CD4-positive, alpha-beta T cell treated with Interferon gamma for 1 hour (primary cell): ENCODE results near the gene DGKE.

Source experiments
- DNase-seq: peaks from one replicate; pipeline ENCODE4 v3.0.0-alpha.2; 2020

DGKE gene

DNA sequence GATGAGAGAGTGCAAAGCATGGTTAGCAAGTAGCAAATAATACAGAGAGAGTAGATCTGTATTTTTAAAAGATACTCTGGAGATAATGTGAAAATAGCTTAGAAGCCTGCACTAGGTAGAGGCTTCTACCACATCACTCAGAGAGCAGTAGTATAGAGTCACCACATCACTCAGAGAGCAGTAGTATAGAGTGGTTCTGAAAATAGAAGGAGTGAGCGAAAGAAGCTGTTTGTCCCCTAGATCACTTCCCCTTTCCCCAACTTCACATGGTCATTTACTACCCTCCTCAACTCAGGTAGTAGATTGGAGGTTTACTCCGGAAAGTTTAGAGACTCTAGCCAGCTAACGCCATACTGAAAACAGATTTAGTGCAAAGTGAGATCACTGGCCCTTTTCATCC is 17.1 kb downstream of the DGKE start:
- DNase-seq = no peak

DNA sequence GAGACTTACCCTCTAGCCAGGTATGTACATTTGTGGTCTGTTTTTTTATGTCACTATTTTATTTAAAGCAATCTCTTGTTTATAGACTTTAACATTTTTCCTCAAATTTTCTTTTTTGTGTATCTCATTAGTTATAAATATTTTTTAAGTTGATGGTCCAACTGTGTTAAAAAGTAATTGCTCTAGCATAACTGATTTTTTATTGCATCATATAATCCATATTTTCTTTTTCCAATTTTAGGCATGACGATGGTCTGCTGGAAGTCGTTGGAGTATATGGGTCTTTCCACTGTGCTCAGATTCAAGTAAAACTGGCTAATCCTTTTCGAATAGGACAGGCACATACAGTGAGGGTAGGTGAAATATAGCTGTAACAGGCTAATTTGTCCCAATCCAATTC is 27.9 kb downstream of the DGKE start:
- no peak for DNase-seq

DNA sequence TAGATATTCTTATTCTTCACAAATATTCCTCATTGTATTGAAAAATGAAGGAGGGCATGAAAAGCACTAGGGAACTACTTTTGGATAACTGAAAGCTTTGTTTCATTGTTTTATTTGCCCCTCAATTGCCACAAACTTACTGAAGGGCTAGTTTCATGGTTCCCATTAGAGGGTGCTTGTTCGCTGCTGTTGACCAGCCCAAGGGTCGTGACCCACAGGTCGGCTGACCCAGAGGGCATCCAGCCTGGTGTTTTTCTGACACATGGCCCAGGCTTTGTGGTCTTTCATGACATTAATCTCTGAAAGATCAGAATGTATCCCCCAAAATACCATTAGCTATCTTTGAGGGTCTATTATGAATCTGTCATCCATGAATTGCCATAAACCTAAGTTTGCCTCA is 30.0 kb downstream of the DGKE start:
- DNase-seq = no peak

DNA sequence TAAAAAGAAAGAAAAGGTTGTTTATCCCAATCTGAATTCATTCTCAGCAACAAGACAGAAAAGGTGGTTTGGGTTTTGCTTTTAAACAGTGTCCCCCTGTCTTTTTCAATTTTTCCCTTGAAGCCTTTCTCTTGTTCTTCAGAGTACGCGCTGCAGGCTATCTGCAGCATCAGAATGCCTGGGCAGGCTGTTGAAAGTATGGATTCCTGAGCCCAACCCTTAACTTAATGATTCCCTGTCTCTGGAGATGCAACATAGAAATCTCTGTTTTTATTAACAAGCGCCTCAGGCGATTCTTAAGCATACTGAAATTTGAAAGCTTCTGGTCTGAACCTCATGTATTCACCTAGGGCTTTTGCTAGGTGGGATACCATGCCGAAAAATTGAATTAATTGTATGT is 32.1 kb downstream of the DGKE start:
- DNase-seq = no peak

DNA sequence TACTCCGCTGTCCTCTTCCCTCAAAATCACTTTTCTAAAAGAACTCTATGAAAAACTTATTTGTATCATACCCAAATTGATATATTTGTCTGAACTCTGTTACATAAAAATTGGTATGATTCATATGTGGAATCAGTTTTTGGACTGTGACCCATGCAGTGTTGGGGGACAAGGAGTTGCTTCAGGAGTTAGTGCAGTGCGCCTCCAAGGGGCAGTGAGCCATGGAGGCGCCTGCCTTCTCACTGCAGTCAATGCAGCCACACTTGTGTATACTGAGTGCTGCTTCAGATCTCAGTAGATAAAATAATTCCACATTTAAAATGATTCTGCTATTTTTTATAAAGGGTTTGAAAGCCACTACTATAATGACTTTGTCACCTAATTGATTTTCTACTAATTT is 32.5 kb downstream of the DGKE start:
- no peak for DNase-seq

DNA sequence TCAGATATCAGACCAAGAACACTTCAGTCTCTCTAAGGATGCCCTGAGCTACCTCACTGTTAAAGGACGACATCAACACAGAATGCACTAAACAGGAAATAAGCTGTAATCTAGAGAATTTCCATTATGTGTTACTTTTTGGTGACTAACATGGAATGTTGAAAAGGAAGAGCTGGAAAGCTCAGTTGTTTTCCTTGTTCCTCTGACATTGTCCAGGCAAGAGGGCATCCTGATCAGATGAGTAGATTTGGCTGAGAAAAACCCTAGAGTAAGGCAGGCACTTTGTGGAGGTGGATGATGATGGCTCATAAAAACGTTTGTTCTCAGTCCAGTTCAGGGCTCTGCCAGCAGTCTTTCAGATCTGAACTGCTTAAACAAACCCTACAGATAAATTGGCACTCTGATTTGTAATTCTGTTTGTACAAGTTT is 34.0 kb downstream of the DGKE start:
- DNase-seq = no peak

DNA sequence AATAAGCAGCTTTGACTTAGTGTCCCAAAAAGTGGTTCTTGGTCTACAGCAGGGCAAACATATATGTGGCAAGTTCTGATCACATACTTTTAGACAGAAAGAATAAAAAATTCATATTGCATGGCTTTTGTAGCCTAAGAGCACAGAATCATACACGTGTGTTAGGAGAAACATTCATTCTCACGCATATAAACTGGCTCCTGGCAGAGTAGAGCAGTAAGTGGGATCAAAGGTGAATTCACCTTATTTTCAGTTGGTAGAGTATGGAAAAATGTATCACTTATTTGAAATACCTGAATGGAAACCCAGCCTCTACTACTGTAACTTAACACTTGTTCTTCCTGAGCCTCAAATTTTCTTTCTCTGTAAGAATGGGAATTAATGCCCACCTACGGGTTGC is 34.8 kb downstream of the DGKE start:
- DNase-seq = no peak

DNA sequence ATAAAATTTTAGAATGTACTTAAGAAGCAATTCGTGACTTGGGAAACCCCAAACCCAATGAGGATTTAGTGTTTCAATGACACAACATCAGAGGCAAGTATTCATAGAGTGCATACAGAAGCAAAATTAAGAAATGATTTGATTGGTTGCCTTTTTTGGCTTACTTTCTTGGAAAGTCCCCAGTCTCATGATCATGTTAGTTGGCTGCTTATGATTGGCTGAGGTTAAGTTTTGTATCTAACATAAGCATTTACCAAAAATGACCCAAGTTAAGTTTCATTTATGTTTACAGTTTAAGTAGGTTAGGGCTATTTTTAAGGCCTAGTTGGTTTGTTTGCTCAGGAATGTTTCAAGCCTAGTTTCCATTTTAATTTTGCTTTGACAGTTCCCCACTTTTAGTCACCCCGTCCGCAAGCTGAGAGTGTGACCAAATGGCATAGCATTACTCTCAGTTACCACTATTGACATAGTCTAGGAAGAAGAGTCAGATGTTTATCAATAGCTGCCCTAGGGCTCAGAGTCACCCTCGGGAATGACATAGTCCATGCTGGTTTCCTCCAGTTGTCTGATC is 36.2 kb downstream of the DGKE start:
- DNase-seq = no peak

DNA sequence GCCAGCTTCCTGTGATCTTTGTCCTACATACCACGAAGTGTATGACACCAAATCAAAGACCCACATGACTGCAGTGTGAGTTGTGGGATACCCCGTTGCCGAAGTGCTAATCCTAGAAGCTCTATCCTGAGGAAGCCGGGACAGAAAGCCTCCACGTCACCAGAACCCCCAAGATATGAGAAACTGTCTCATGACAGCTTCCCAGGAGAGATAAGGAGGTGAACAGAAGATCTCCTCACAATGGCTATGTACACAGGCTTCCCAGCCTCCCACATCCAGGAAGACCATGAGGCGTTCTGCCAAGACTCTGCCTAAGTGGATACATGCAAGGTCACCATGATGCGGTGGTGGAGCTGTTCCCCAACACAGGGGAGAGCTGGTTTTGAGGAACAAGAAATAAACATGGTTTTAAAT is 42.8 kb downstream of the DGKE start:
- DNase-seq = no peak

DNA sequence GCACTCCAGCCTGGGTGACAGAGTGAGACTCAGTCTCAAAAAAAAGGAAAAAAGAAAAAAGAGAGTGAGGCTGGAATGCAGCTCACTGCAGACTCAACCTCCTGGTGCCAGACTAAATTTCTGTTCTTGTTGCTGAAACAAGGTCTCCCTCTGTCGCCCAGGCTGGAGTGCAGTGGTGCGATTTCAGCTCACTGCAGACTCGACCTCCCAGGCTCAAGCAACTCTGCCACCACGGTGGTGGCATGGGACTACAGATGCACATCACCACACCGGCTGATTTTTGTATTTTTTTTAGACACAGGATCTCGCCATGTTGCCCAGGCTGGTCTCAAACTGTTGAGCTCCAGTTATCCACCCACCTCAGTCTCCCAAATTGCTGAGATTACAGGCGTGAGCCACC is 45.3 kb downstream of the DGKE start:
- no peak for DNase-seq

DNA sequence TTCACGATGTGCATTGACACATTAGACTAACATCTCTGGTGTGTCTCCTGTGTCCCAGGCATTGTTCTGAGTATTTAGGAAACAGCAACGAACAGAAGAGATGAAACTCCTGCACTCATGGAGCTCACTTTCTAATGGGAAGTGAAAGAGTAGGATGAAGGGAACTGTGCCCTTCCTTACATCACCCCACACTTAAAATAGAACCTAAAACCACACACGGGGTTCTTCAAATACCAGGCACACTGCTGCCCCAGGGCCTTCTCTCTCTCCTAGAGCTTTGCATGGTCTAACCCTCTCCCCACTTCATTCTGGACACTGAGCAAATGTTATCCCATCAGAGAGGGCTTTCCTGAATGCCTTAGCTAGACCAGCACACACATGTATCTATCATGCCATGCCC is 46.2 kb downstream of the DGKE start:
- DNase-seq = no peak

DNA sequence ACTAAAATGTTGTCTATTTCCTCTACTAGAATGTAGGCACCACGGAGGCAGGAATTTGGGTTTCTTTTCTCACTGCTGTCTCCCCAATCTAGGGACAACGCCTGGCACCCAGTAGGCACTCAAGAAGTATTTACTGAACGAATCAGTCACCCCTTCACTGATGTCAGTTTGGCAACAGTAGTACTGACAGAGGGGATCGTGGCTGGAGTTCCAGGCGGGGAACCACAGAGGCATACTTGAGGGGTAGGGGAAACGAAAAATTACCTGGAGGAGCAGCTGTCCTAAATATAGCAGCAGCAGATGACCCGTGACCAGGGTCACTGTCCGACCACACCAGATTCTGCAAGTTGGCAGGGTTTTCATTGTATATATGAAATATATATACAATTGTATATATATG is 46.6 kb downstream of the DGKE start:
- no peak for DNase-seq

DNA sequence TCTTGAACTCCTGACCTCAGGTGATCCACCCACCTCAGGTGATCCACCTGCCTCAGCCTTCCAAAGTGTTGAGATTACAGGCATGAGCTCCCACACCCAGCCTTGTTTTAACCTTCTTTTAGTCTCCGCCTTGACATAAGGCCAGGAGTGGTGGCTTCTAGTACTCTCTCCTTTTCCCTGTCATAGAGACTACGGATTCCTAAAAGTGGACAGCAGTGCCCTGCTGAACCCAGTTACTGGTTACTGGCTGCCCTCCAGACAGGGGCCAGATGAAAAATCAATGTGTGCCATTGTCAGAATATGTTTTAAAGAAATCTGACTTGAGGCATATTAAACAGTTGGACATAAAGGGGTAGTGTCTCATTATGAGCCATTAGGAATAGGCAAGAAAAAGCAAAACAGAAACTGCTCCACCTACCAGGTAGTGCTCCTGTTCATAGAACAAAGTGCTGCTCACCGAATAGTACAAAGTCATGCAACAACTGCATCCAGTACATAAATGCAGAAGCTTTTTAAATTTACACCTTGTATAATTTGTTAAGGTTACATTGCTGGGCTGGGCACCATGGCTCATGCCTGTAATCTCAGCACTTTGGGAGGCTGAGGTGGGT is 47.8 kb downstream of the DGKE start:
- DNase-seq = no peak

DNA sequence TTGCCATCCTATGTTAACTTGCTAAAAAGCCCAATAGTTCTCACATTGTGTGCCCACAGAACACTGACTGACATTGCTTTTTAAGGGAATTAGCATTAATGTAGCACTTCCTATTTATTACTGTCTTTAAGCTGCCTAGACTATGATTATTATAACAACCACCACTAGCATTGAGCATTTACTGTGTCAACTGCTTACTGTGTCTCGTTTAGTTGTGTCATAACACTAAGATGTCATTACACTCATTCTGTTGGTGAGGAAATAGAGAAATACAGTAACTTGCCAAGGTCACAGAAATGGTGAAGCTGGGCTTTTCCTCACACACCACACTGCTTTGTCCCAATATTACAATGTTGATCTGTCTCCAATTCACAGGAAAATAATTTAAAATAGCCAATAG is 49.7 kb downstream of the DGKE start:
- DNase-seq = no peak

DNA sequence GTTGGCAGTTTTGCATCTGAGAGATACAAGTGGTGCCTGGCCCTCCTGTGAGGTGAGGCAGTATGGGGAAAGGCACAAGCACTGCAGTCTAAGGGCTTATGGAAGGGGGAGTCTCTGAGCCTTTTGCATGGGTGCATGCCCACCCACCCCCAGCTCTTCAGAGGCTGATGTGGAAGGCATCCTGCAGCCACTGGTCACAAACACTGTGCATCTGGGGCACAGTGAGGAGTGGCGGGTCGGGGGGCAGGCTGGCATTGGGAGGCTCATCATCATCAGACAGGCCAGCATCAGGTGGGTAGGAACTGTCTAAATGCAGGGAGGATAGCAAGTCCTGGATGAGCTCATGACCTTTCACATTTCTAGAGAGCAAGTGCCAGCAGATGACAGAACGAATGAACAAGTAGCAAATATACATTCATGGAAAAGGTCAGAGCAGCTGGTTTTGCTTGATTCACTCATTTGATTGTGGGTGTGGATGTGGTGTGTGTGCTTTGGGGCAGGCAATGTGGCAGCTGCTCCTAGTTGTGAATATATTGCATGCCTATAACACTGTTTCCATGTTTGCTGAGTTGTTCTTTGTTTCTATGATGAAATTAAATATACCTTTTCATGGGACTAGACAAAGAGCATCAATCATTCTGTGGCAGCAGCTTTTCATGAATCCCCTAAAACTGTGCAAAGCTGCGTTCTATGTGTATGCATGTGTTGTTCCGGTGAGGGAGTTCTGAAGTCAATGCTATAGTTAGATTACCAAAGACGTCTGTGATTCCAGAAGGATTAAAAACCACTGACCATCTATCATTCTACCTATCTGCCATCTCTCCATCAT is 50.7 kb downstream of the DGKE start:
- DNase-seq = no peak

DNA sequence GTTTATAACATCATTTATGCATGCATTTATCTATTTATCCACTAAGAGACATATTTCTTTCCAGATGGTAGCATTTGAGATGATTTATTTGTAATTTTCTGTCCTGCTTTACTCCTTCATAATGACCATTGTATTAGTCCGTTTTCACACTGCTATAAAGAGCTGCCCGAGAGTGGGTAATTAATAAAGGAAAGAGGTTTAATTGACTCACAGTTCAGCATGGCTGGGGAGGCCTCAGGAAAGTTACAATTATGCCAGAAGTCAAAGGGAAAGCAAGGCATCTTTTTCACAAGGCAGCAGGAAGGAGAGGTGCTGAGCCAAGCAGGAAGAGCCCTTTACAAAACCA is 51.3 kb downstream of the DGKE start:
- no peak for DNase-seq

DNA sequence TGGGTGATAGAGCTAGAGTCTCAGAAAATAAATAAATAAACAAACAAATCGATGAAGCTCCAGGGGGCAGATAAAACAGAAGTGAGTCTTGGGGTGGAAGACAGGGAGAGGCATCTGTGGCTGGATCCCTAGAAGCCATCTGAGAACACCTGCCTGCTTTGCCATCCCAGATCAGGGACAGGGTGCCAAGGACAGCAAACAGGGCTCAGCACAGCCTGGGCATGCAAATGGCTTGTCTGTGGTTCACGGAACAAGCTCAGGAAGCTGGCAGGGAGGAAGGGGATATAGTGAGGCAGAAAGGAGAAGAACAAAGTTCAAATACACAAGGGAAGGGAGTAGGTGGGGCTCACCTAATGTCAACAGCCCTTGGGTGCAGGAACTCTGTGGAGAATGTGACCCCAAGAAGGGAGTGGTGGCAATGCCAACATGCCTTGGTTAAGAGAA is 52.4 kb downstream of the DGKE start:
- DNase-seq = no peak

DNA sequence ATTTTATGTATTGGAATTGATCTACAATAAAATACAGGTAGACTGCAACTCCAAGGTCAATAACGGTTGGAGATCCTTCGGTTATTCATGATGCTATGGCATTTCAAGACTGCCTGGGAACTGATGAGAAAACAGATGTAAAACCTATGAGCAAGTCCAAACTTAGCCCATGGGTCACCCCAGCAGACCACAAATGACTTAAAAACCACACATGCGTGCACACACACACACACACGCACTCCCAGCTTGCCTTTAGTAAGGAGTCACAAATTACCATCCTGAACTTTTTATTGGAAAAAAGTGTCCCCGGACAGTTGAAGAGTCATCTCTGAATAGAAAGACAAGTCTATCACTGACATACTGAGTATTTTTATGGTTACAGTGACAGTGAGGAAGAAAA is 53.2 kb downstream of the DGKE start:
- no peak for DNase-seq

DNA sequence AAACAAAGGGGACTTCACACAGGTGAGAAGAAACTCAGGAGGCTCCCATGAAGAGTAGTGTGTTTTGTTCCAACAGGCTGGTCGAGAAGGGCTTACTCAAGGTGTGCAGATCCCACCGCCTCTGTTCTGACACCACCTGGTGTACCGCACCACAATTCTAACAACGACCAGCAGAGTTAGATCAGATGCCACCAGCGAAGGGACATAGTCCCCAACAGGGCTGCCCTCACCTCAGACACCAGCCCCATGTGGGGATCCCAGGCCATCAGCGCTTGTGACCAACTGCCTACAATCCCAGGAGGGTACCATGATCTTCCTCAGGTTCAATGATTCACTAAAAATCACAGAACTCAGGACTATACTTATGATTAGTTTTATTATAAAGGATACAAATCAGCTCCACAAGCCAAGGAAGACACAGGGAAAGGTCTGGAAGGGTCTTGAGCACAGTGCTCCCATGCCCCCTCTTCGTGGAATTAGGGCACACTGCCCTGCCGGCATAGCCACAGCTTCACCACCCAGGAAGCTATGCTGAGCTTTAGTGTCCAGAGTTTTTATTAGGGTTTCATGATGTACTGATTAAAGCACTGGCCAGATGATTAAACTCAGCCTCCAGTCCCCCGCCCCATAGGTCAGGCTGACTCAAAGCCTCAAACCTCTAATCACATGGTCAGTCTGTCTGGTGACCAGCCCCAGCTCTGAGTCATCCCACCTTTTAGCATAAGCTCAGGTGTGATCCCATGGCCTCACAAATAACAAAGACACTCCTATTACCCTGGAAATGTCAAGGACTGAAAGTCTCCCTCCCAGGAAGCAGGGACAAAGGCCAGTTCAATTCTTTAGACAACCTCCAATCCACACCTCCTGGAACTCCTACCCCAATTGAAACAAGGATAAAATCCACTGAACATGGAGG is 53.9 kb downstream of the DGKE start:
- DNase-seq = no peak

DNA sequence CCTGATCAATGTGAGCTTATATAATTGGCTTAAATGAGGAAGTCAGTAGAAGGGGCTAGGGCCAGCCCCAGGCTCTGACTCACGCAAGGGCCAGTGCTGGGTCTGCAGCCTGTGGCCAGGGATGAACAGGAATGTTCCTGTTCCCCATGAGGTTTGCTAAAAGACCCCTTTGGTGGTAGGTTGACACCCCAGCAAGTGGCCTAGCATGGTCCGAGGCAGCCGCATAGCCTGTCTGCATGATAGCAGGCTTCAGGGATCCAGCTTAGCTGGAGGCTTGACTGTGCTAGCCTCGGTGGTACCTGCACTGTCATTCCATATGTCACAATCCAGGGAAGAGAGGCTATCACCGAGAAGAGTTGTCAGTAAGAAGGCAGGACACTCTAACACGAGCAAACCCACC is 56.4 kb downstream of the DGKE start:
- no peak for DNase-seq

DNA sequence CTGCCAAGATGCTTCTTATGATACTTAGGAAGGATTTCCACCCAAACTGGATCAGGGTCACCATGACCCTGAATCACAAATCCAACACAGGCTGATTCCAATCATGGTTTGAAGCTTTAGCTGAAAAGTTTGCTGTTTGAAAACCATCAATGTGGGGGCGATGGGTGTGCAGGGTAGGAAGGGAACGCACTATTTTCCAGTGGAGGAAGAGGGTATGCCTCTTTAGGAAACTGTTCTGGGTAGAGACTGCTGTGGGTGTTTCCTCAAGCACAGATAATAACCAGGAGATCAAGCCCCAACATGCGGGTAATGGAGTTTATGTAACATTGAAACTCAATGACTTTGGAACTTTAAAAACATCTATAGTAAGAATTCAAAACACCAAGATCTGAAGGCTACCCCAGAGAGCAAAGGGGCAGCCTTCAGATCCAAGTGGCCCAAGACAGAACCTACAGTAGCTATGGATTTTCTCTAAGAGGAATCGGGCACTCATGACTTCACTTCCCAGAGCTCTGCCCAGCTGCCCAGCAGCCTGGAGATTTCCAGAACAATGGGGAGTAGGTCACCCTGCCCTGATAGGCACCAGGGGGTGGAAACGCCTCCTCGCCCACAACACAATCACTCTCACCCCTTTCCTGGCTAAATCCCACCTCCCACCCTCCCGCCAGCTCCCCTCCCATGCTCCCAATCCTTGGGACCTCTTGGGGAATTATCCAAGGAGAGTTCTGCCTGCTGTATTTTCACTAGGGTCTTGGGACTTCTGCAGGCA is 57.1 kb downstream of the DGKE start:
- DNase-seq = no peak

DNA sequence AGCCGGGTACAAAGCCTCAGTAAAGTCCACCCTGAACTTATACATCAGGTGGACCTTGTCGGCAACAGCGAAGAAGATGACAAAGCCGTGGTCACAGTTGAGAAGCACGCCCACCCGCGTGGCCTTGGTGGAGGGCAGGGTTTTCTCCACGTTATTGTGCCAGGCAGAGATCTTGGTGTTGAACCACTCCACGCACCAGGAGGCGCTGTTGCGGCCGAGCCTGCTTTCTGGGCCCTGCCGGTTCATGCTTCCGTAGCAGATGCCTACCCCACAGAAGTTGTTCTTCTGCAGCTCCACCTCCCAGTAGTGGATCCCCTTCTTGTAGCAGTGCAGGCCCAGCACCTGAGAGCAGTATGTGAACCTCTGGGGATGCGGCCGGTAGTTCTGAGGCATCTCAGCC is 57.8 kb downstream of the DGKE start:
- DNase-seq = peak; percentile 39

DNA sequence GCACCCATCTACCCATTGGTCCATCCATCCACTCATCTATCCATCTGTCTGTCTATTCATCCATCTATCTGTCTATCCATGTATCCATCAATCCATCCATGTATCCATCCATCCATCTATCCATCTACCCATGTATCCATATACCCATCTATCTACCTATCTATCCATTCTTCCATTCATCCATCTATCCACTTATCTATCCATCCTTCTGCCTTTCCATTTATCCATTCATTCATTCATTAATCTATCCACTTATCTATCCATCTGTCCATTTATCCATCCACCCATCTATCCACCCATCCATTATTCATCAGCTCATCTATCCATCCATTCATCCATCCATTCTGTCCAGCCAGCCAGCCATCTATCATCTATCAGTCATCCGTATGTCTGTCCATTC is 58.4 kb downstream of the DGKE start:
- no peak for DNase-seq
